ENCODE measurements around the gene TRPV3.
"Not testable (repeated sequence)": the region's sequence is repeated elsewhere in the genome, so short reads cannot be mapped to it uniquely, and the experiment has no call there.

The TRPV3 gene

GRCh38 chr17:3514873-3515272, 42.7 kb downstream of the TRPV3 start:
- WGBS = 87% methylated on average over 9 of the region's 9 CpGs
- no peak overlapping the region for H3K4me3 ChIP-seq (ENCODE audit: low read length)
- H3K4me1 ChIP-seq (ENCODE audit: insufficient read depth, low read length) = peaks cover 30% of the 10 kb centered on the region
- no peaks in the 10 kb centered on the region; the same call in 1 of the 2 replicates for H3K27me3 ChIP-seq (ENCODE audit: insufficient read depth, low read length)
- no peak overlapping the region for H3K27ac ChIP-seq (ENCODE audit: low read depth, low read length)
- H3K9me3 ChIP-seq (ENCODE audit: insufficient read depth, low read depth, low read length) = no peaks in the 10 kb centered on the region
- H3K9ac ChIP-seq (ENCODE audit: low read depth, low read length) = no peak overlapping the region
- H3K36me3 ChIP-seq (ENCODE audit: insufficient read depth, low read length) = no peaks in the 10 kb centered on the region

GRCh38 chr17:3514167-3514566, 43.4 kb downstream of the TRPV3 start:
- H3K4me1 ChIP-seq (ENCODE audit: insufficient read depth, low read length) = peaks cover 30% of the 10 kb centered on the region
- not testable (repeated sequence) for H3K36me3 ChIP-seq (ENCODE audit: insufficient read depth, low read length); H3K4me3 ChIP-seq (ENCODE audit: low read length); H3K27ac ChIP-seq (ENCODE audit: low read depth, low read length); H3K9ac ChIP-seq (ENCODE audit: low read depth, low read length); H3K9me3 ChIP-seq (ENCODE audit: insufficient read depth, low read depth, low read length); H3K27me3 ChIP-seq (ENCODE audit: insufficient read depth, low read length)
- 97% methylated on average over 11 of the region's 11 CpGs for WGBS

- Histone ChIP-seq H3K9me3 (ENCODE audit: insufficient read depth, low read depth, low read length) (no peaks in the 10 kb centered on the region), H3K36me3 (ENCODE audit: insufficient read depth, low read length) (no peaks in the 10 kb centered on the region), H3K4me1 (ENCODE audit: insufficient read depth, low read length) (peaks cover 30% of the 10 kb centered on the region), H3K27me3 (ENCODE audit: insufficient read depth, low read length) (no peaks in the 10 kb centered on the region; the same call in 1 of the 2 replicates), H3K4me3 (ENCODE audit: low read length) (no peak overlapping the region), H3K27ac (ENCODE audit: low read depth, low read length) (peak overlapping the region; percentile 67; the same call in 1 of the 2 replicates), H3K9ac (ENCODE audit: low read depth, low read length) (no peak overlapping the region; the same call in 1 of the 2 replicates)
- WGBS = 83% methylated on average over 23 of the region's 23 CpGs
Observed at GRCh38 chr17:3513305-3514035, 44.1 kb downstream of the TRPV3 start.

GRCh38 chr17:3512505-3513171, 45.0 kb downstream of the TRPV3 start:
- H3K27ac ChIP-seq (ENCODE audit: low read depth, low read length) = peak overlapping the region; percentile 67; the same call in 1 of the 2 replicates
- no peaks in the 10 kb centered on the region for H3K36me3 ChIP-seq (ENCODE audit: insufficient read depth, low read length)
- WGBS = 50% methylated on average over 20 of the region's 20 CpGs
- no peaks in the 10 kb centered on the region for H3K9me3 ChIP-seq (ENCODE audit: insufficient read depth, low read depth, low read length)
- no peak overlapping the region for H3K4me3 ChIP-seq (ENCODE audit: low read length)
- no peak overlapping the region; the same call in 1 of the 2 replicates for H3K9ac ChIP-seq (ENCODE audit: low read depth, low read length)
- peaks cover 30% of the 10 kb centered on the region for H3K4me1 ChIP-seq (ENCODE audit: insufficient read depth, low read length)
- H3K27me3 ChIP-seq (ENCODE audit: insufficient read depth, low read length) = no peaks in the 10 kb centered on the region; the same call in 1 of the 2 replicates

- no peak overlapping the region for H3K4me3 ChIP-seq (ENCODE audit: low read length)
- H3K27me3 ChIP-seq (ENCODE audit: insufficient read depth, low read length) = no peaks in the 10 kb centered on the region; the same call in 1 of the 2 replicates
- H3K4me1 ChIP-seq (ENCODE audit: insufficient read depth, low read length) = peaks cover 30% of the 10 kb centered on the region
- no peaks in the 10 kb centered on the region for H3K9me3 ChIP-seq (ENCODE audit: insufficient read depth, low read depth, low read length)
- H3K9ac ChIP-seq (ENCODE audit: low read depth, low read length) = no peak overlapping the region
- WGBS = 91% methylated on average over 7 of the region's 8 CpGs
- H3K36me3 ChIP-seq (ENCODE audit: insufficient read depth, low read length) = no peaks in the 10 kb centered on the region
- H3K27ac ChIP-seq (ENCODE audit: low read depth, low read length) = no peak overlapping the region; the same call in 1 of the 2 replicates
Observed at GRCh38 chr17:3511852-3512504, 45.6 kb downstream of the TRPV3 start.

- H3K9me3 ChIP-seq (ENCODE audit: insufficient read depth, low read depth, low read length) = no peaks in the 10 kb centered on the region
- H3K36me3 ChIP-seq (ENCODE audit: insufficient read depth, low read length) = no peaks in the 10 kb centered on the region
- H3K9ac ChIP-seq (ENCODE audit: low read depth, low read length) = no peak overlapping the region
- no peak overlapping the region for H3K27ac ChIP-seq (ENCODE audit: low read depth, low read length)
- peaks cover 30% of the 10 kb centered on the region for H3K4me1 ChIP-seq (ENCODE audit: insufficient read depth, low read length)
- WGBS = 52% methylated on average over 7 of the region's 7 CpGs
- H3K4me3 ChIP-seq (ENCODE audit: low read length) = no peak overlapping the region
- no peaks in the 10 kb centered on the region; the same call in 1 of the 2 replicates for H3K27me3 ChIP-seq (ENCODE audit: insufficient read depth, low read length)
Observed at GRCh38 chr17:3510090-3510489, 47.5 kb downstream of the TRPV3 start.

GRCh38 chr17:3507869-3508268, 49.7 kb downstream of the TRPV3 start:
- Histone ChIP-seq H3K4me1 (ENCODE audit: insufficient read depth, low read length) (peaks cover 22% of the 10 kb centered on the region), H3K36me3 (ENCODE audit: insufficient read depth, low read length) (no peaks in the 10 kb centered on the region), H3K4me3 (ENCODE audit: low read length) (no peak overlapping the region), H3K9me3 (ENCODE audit: insufficient read depth, low read depth, low read length) (no peaks in the 10 kb centered on the region), H3K27me3 (ENCODE audit: insufficient read depth, low read length) (no peaks in the 10 kb centered on the region; the same call in 1 of the 2 replicates), H3K9ac (ENCODE audit: low read depth, low read length) (no peak overlapping the region), H3K27ac (ENCODE audit: low read depth, low read length) (no peak overlapping the region)
- 89% methylated on average over 3 of the region's 3 CpGs for WGBS

- Histone ChIP-seq H3K4me3 (ENCODE audit: low read length) (no peak overlapping the region), H3K27me3 (ENCODE audit: insufficient read depth, low read length) (no peaks in the 10 kb centered on the region), H3K4me1 (ENCODE audit: insufficient read depth, low read length) (peaks cover 14% of the 10 kb centered on the region), H3K9ac (ENCODE audit: low read depth, low read length) (no peak overlapping the region), H3K36me3 (ENCODE audit: insufficient read depth, low read length) (no peaks in the 10 kb centered on the region), H3K9me3 (ENCODE audit: insufficient read depth, low read depth, low read length) (no peaks in the 10 kb centered on the region), H3K27ac (ENCODE audit: low read depth, low read length) (no peak overlapping the region)
- WGBS = 88% methylated on average over 1 of the region's 1 CpG
Observed at GRCh38 chr17:3507071-3507470, 50.5 kb downstream of the TRPV3 start.

- H3K9ac ChIP-seq (ENCODE audit: low read depth, low read length) = no peak overlapping the region
- H3K27ac ChIP-seq (ENCODE audit: low read depth, low read length) = no peak overlapping the region
- peaks cover 8% of the 10 kb centered on the region; the same call in 1 of the 2 replicates for H3K4me1 ChIP-seq (ENCODE audit: insufficient read depth, low read length)
- H3K36me3 ChIP-seq (ENCODE audit: insufficient read depth, low read length) = no peaks in the 10 kb centered on the region
- H3K27me3 ChIP-seq (ENCODE audit: insufficient read depth, low read length) = no peaks in the 10 kb centered on the region
- no peaks in the 10 kb centered on the region for H3K9me3 ChIP-seq (ENCODE audit: insufficient read depth, low read depth, low read length)
- 95% methylated on average over 2 of the region's 2 CpGs for WGBS
- H3K4me3 ChIP-seq (ENCODE audit: low read length) = no peak overlapping the region
Observed at GRCh38 chr17:3506054-3506453, 51.6 kb downstream of the TRPV3 start.

GRCh38 chr17:3505008-3505407, 52.6 kb downstream of the TRPV3 start:
- H3K9me3 ChIP-seq (ENCODE audit: insufficient read depth, low read depth, low read length) = no peaks in the 10 kb centered on the region
- H3K27me3 ChIP-seq (ENCODE audit: insufficient read depth, low read length) = no peaks in the 10 kb centered on the region
- H3K36me3 ChIP-seq (ENCODE audit: insufficient read depth, low read length) = no peaks in the 10 kb centered on the region
- no peaks in the 10 kb centered on the region for H3K4me1 ChIP-seq (ENCODE audit: insufficient read depth, low read length)
- WGBS = 94% methylated on average over 7 of the region's 7 CpGs
- no peak overlapping the region for H3K4me3 ChIP-seq (ENCODE audit: low read length)
- H3K9ac ChIP-seq (ENCODE audit: low read depth, low read length) = no peak overlapping the region
- H3K27ac ChIP-seq (ENCODE audit: low read depth, low read length) = no peak overlapping the region

- Histone ChIP-seq H3K9ac (ENCODE audit: low read depth, low read length) (no peak overlapping the region), H3K4me3 (ENCODE audit: low read length) (no peak overlapping the region), H3K36me3 (ENCODE audit: insufficient read depth, low read length) (no peaks in the 10 kb centered on the region), H3K4me1 (ENCODE audit: insufficient read depth, low read length) (peaks cover 8% of the 10 kb centered on the region; the same call in 1 of the 2 replicates), H3K9me3 (ENCODE audit: insufficient read depth, low read depth, low read length) (no peaks in the 10 kb centered on the region), H3K27me3 (ENCODE audit: insufficient read depth, low read length) (no peaks in the 10 kb centered on the region), H3K27ac (ENCODE audit: low read depth, low read length) (no peak overlapping the region)
- WGBS = 88% methylated on average over 1 of the region's 1 CpG
Observed at GRCh38 chr17:3503285-3503684, 54.3 kb downstream of the TRPV3 start.
